A549 (cell line): ENCODE data around the gene FGFR2. TPM values are rescaled to one million over a fixed set of nuclear protein-coding genes. Genes with fewer than 3 reads are reported as not detected.

ENCODE experiments used
- ATAC-seq, 2 experiments: fragments of 200-7000 bp in 1 of 2; fragments of >200 bp in 1 of 2; cut with Nextera tagmentation in 1 of 2; cut with Tn5 transposase in 1 of 2; 3 replicates each; pipeline versions ENCODE4 v1.8.0 to v1.9.1; 2018 to 2020; ENCODE audit warnings: mild to moderate bottlenecking in 1 of 2, moderate library complexity in 1 of 2
- CTCF ChIA-PET: fragments of 300-600 bp; sonication (Branson Sonifier 250); formaldehyde crosslinking; extraction: SDS; loops from one replicate; lab custom pipeline; 2021; ENCODE audit warnings: antibody characterized with exemption, inconsistent platforms; lab: Yijun Ruan, JAX
- POLR2A ChIA-PET: fragments of 350-600 bp; formaldehyde crosslinking; extraction: SDS; loops from one replicate; lab custom pipeline; 2021; ENCODE audit warnings: antibody characterized with exemption, inconsistent platforms; lab: Yijun Ruan, JAX
- DNase-seq, 2 experiments: peaks; one replicate each; pipeline versions ENCODE4 v3.0.0 to v3.0.0-alpha.2; 2011 to 2016; ENCODE audit warnings: low read depth in 1 of 2, low spot score in 1 of 2
- FAIRE-seq: peaks from 2 replicates; lab custom pipeline; 2011; peaks lifted over from hg19 to GRCh38; lab: Jason Lieb, UNC
- H3K27ac ChIP-seq, 2 experiments: fragments of >200 bp; sonication (Bioruptor Twin); formaldehyde crosslinking; 3 replicates each; pipeline ENCODE4 v1.5.1; 2016 to 2017
- H3K4me1 ChIP-seq: fragments of >200 bp; sonication (Bioruptor Twin); formaldehyde crosslinking; 3 replicates; pipeline ENCODE4 v1.6.1; 2016
- H3K4me2 ChIP-seq: fragments of >200 bp; sonication (Bioruptor Twin); formaldehyde crosslinking; 3 replicates; pipeline ENCODE4 v1.6.1; 2016
- H3K4me3 ChIP-seq: fragments of >200 bp; sonication (Bioruptor Twin); formaldehyde crosslinking; 3 replicates; pipeline ENCODE4 v1.5.1; 2016
- H3K9me3 ChIP-seq: fragments of >200 bp; sonication (Bioruptor Twin); formaldehyde crosslinking; 3 replicates; pipeline ENCODE4 v1.6.1; 2016
- BCL3 ChIP-seq: fragments of >200 bp; sonication (Bioruptor Twin); formaldehyde crosslinking; IDR thresholded peaks from 3 replicates; pipeline ENCODE4 v1.6.1; 2016
- E2F6 ChIP-seq: IDR thresholded peaks from 2 replicates; pipeline ENCODE4 v1.6.1; 2012; ENCODE audit warnings: low read depth, borderline replicate concordance
- EHMT2 ChIP-seq: fragments of 200-600 bp; sonication (generic); IDR thresholded peaks from 2 replicates; pipeline ENCODE4 v1.6.1; 2016; ENCODE audit warnings: antibody characterized with exemption, low read depth, mild to moderate bottlenecking, moderate library complexity
- EP300 ChIP-seq, 2 experiments: fragments of >200 bp; sonication (Bioruptor Twin); formaldehyde crosslinking; IDR thresholded peaks; 2 replicates in 1 of 2; 3 replicates in 1 of 2; pipeline ENCODE4 v1.6.1; 2016 to 2017
- FOXS1 ChIP-seq: fragments of 250-450 bp; sonication (Bioruptor Pico); IDR thresholded peaks from 2 replicates; pipeline ENCODE4 v1.5.0; 2020; ENCODE audit warnings: mild to moderate bottlenecking, moderate library complexity
- HDAC2 ChIP-seq: fragments of 200-600 bp; sonication (generic); IDR thresholded peaks from 2 replicates; pipeline ENCODE4 v1.6.1; 2016
- HOXB5 ChIP-seq: fragments of 250-450 bp; sonication (Bioruptor Pico); IDR thresholded peaks from 2 replicates; pipeline ENCODE4 v1.5.0; 2020; ENCODE audit warnings: mild to moderate bottlenecking, moderate library complexity
- KDM1A ChIP-seq: fragments of 200-600 bp; sonication (generic); IDR thresholded peaks from 2 replicates; pipeline ENCODE4 v1.6.1; 2016; ENCODE audit warnings: low read depth, mild to moderate bottlenecking
- MAX ChIP-seq: IDR thresholded peaks from 2 replicates; pipeline ENCODE4 v1.6.1; 2012
- MAZ ChIP-seq: fragments of 150-350 bp; IDR thresholded peaks from 2 replicates; pipeline ENCODE4 v1.6.1; 2014; ENCODE audit warnings: antibody characterized with exemption, low read depth, low read length, borderline replicate concordance
- NFE2L2 ChIP-seq: fragments of 150-350 bp; conservative IDR thresholded peaks from 2 replicates; pipeline ENCODE4 v1.6.1; 2014; ENCODE audit warnings: low read length
- NR3C1 ChIP-seq: fragments of >200 bp; sonication (Bioruptor Twin); formaldehyde crosslinking; IDR thresholded peaks from 3 replicates; pipeline ENCODE4 v1.6.1; 2017
- PHF8 ChIP-seq: fragments of 200-600 bp; sonication (generic); IDR thresholded peaks from 2 replicates; pipeline ENCODE4 v1.6.1; 2016; ENCODE audit warnings: low read depth, mild to moderate bottlenecking, antibody characterized with exemption, moderate library complexity, borderline replicate concordance
- RARB ChIP-seq: fragments of 250-450 bp; sonication (Bioruptor Pico); IDR thresholded peaks from 2 replicates; pipeline ENCODE4 v1.8.0; 2021; ENCODE audit warnings: mild to moderate bottlenecking, moderate library complexity
- SMC3 ChIP-seq: fragments of >200 bp; sonication (Bioruptor Twin); formaldehyde crosslinking; IDR thresholded peaks from 3 replicates; pipeline ENCODE4 v1.6.1; 2018; ENCODE audit warnings: inconsistent platforms
- SREBF2 ChIP-seq: fragments of 450-650 bp; IDR thresholded peaks from 2 replicates; pipeline ENCODE4 v1.6.1; 2014; ENCODE audit warnings: mild to moderate bottlenecking, moderate library complexity
- TFCP2L1 ChIP-seq: fragments of 250-450 bp; sonication (Bioruptor Pico); IDR thresholded peaks from 2 replicates; pipeline ENCODE4 v1.5.0; 2021; ENCODE audit warnings: mild to moderate bottlenecking
- TP53 ChIP-seq: fragments of 250-450 bp; sonication (Bioruptor Pico); IDR thresholded peaks from 2 replicates; pipeline ENCODE4 v1.5.0; 2021; ENCODE audit warnings: mild to moderate bottlenecking, moderate library complexity
- ZNF302 ChIP-seq: fragments of 250-450 bp; sonication (Bioruptor Pico); IDR thresholded peaks from 2 replicates; pipeline ENCODE4 v1.9.0; 2021; ENCODE audit warnings: inconsistent platforms, mild to moderate bottlenecking, moderate library complexity
- WGBS: methylation state at CpG from one replicate; pipeline ENCODE4 v1.1.6; 2017; ENCODE audit errors: missing lambda C conversion rate; 5-methylcytosine and 5-hydroxymethylcytosine counted together
- polyA plus RNA-seq, 4 experiments: library from polyadenylated mRNA; depleted of rRNA in 3 of 4; stranded (reverse); fragments of >200 nt; fragmentation: RNase III in 1 of 4; extraction: RNeasy Plus Mini Kit Qiagen cat#74134 plus additional on column Dnase treatment in 1 of 4; gene quantifications; 2 replicates in 3 of 4; 3 replicates in 1 of 4; pipeline ENCODE4 v1.2.3, GENCODE V29; 2011 to 2017
- TF ChIP-seq, protein P1 (sequence below): fragments of 450-650 bp; IDR thresholded peaks from 2 replicates; pipeline ENCODE4 v1.6.1; 2014; ENCODE audit warnings: antibody characterized with exemption

FGFR2 gene
- polyA plus RNA-seq, 2 of the 4 experiments (the other 2 are of a cell fraction): 0.16 to 0.22 TPM

- POLR2A ChIA-PET: no interaction called here
- FAIRE-seq: no peak
- H3K9me3 ChIP-seq: no peaks in the 10 kb centered on the region
Measured at GRCh38 chr10:121525251-121526134, 72.8 kb downstream of the FGFR2 start.

GRCh38 chr10:121524157-121524817, 74.0 kb downstream of the FGFR2 start:
- Histone ChIP-seq H3K4me1 (no peaks in the 10 kb centered on the region), H3K27ac (no peak overlapping the region), H3K4me2 (no peak overlapping the region), H3K9me3 (no peaks in the 10 kb centered on the region), H3K4me3 (no peak overlapping the region)
- DNase-seq (no peak), FAIRE-seq (no peak), ATAC-seq (no peak)
- no peak for TF ChIP-seq RARB (CRISPR knock-in tag)
- no peak for TF ChIP-seq E2F6
- no peak for TF ChIP-seq HOXB5 (CRISPR knock-in tag)
- no peak for TF ChIP-seq KDM1A
- no peak for TF ChIP-seq MAZ
- TF ChIP-seq FOXS1 (CRISPR knock-in tag): no peak
- TF ChIP-seq SMC3: no peak
- TF ChIP-seq HDAC2: no peak
- 43% methylated on average over 17 of the region's 17 CpGs for WGBS
- ChIA-PET POLR2A (no interaction called here), CTCF (no interaction called here)

More at GRCh38 chr10:121525251-121526134, 72.8 kb downstream of the FGFR2 start:
- Histone ChIP-seq H3K4me2 (no peak overlapping the region), H3K4me3 (no peak overlapping the region), H3K27ac (no peak overlapping the region), H3K4me1 (no peaks in the 10 kb centered on the region)
- CTCF ChIA-PET: no interaction called here
- WGBS: 46% methylated on average over 16 of the region's 16 CpGs
- TF ChIP-seq TFCP2L1 (no peak), BCL3 (no peak), EP300 (IDR thresholded peaks at IDR 0.05) (no peak), NR3C1 (no peak), TP53 (no peak), EHMT2 (no peak), ZNF302 (CRISPR knock-in tag) (no peak), SREBF2 (no peak), NFE2L2 (no peak), FOXS1 (CRISPR knock-in tag) (no peak), MAZ (no peak), MAX (no peak)
- TF ChIP-seq, protein P1, sequence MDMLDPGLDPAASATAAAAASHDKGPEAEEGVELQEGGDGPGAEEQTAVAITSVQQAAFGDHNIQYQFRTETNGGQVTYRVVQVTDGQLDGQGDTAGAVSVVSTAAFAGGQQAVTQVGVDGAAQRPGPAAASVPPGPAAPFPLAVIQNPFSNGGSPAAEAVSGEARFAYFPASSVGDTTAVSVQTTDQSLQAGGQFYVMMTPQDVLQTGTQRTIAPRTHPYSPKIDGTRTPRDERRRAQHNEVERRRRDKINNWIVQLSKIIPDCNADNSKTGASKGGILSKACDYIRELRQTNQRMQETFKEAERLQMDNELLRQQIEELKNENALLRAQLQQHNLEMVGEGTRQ: no peak
- DNase-seq (no peak), ATAC-seq (no peak)

GRCh38 chr10:121522831-121523230, 75.4 kb downstream of the FGFR2 start:
- no peak for FAIRE-seq
- no peak for DNase-seq
- no peak overlapping the region for H3K27ac ChIP-seq
- POLR2A ChIA-PET: no interaction called here
- no peak for TF ChIP-seq PHF8
- 74% methylated on average over 1 of the region's 1 CpG for WGBS
- no peaks in the 10 kb centered on the region for H3K9me3 ChIP-seq
- no peak overlapping the region for H3K4me2 ChIP-seq
- ATAC-seq: no peak
- CTCF ChIA-PET: no interaction called here
- no peak overlapping the region for H3K4me3 ChIP-seq
- no peaks in the 10 kb centered on the region for H3K4me1 ChIP-seq
